ENCODE data around the gene HDAC11. TPM values are rescaled to one million over a fixed set of nuclear protein-coding genes. Genes with fewer than 3 reads are reported as not detected.

HDAC11 gene
- total and polyA plus RNA-seq, 4 donors = 2.5 to 9.0 (median 3.2) TPM

DNA sequence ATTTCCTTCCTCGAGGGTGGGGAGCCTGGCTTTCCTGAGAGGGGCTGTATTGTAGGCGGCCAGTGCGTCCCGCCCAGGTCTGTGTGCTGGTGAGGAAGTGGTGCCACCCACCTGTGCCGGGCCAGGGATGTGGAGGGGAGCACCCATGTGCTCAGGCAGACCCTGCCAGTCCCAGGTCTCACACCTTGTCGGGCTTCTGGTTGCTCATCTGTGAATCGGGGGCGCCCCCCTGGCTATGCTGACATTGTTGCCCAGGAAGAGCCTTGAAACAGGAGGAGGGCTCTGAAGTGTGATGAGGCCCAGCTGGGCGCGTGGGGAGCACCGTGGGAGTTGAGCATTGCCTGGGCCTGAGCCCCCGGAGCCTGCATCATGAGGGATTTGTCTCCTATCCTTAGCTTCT lies 73.6 kb downstream of the HDAC11 start:
- no peaks in the 10 kb centered on the region for H3K36me3 ChIP-seq (ENCODE audit: control insufficient read depth in 4 of 4, insufficient read depth in 3 of 4, low read depth in 1 of 4, low read length in 3 of 4)
- H3K9me3 ChIP-seq (ENCODE audit: control insufficient read depth in 4 of 4, low read length in 3 of 4) = no peaks in the 10 kb centered on the region
- DNase-seq (ENCODE audit: low spot score) = no peak
- TF ChIP-seq GABPA (IDR thresholded peaks at IDR 0.05 in 1 of 2, conservative IDR thresholded peaks at IDR 0.05 in 1 of 2) (no peak), EGR1 (IDR thresholded peaks at IDR 0.05; ENCODE audit: low read depth in 2 of 2) (no peak)
- H3K27ac ChIP-seq (ENCODE audit: low read depth in 1 of 2, low read length in 2 of 2) = no peak overlapping the region
- peaks cover 0 to 9% (median 1%) of the 10 kb centered on the region in 4 donors for H3K27me3 ChIP-seq (ENCODE audit: control insufficient read depth in 4 of 4, insufficient read depth in 4 of 4, low read length in 3 of 4)
- 73% methylated on average over 12 of the region's 12 CpGs for WGBS
- no peak overlapping the region for H3K9ac ChIP-seq (ENCODE audit: low read depth in 1 of 2, low read length in 2 of 2)
- peaks cover 0 to 1% (median 0%) of the 10 kb centered on the region in 4 donors for H3K4me1 ChIP-seq (ENCODE audit: control insufficient read depth in 4 of 4, insufficient read depth in 4 of 4, low read length in 3 of 4)
- no peak overlapping the region for H3K4me3 ChIP-seq (ENCODE audit: low read depth in 1 of 3, low read length in 3 of 3)

- Histone ChIP-seq H3K4me3 (ENCODE audit: low read depth in 1 of 3, low read length in 3 of 3) (no peak overlapping the region), H3K9me3 (ENCODE audit: control insufficient read depth in 4 of 4, low read length in 3 of 4) (no peaks in the 10 kb centered on the region), H3K36me3 (ENCODE audit: control insufficient read depth in 4 of 4, insufficient read depth in 3 of 4, low read depth in 1 of 4, low read length in 3 of 4) (no peaks in the 10 kb centered on the region), H3K27ac (ENCODE audit: low read depth in 1 of 2, low read length in 2 of 2) (no peak overlapping the region), H3K9ac (ENCODE audit: low read depth in 1 of 2, low read length in 2 of 2) (no peak overlapping the region), H3K27me3 (ENCODE audit: control insufficient read depth in 4 of 4, insufficient read depth in 4 of 4, low read length in 3 of 4) (peaks cover 0 to 5% (median 3%) of the 10 kb centered on the region in 4 donors), H3K4me1 (ENCODE audit: control insufficient read depth in 4 of 4, insufficient read depth in 4 of 4, low read length in 3 of 4) (no peaks in the 10 kb centered on the region)
- TF ChIP-seq RAD21 (IDR thresholded peaks at IDR 0.05) (no peak), FOXA1 (IDR thresholded peaks at IDR 0.05) (no peak), REST (IDR thresholded peaks at IDR 0.05) (no peak), HNF4A (conservative IDR thresholded peaks at IDR 0.05) (no peak), EGR1 (IDR thresholded peaks at IDR 0.05; ENCODE audit: low read depth in 2 of 2) (no peak), ATF3 (IDR thresholded peaks at IDR 0.05) (no peak), RXRA (IDR thresholded peaks at IDR 0.05) (no peak), FOXA2 (IDR thresholded peaks at IDR 0.05) (no peak), GABPA (IDR thresholded peaks at IDR 0.05 in 1 of 2, conservative IDR thresholded peaks at IDR 0.05 in 1 of 2) (no peak), SP1 (IDR thresholded peaks at IDR 0.05) (no peak)
- TF ChIP-seq, protein P1, sequence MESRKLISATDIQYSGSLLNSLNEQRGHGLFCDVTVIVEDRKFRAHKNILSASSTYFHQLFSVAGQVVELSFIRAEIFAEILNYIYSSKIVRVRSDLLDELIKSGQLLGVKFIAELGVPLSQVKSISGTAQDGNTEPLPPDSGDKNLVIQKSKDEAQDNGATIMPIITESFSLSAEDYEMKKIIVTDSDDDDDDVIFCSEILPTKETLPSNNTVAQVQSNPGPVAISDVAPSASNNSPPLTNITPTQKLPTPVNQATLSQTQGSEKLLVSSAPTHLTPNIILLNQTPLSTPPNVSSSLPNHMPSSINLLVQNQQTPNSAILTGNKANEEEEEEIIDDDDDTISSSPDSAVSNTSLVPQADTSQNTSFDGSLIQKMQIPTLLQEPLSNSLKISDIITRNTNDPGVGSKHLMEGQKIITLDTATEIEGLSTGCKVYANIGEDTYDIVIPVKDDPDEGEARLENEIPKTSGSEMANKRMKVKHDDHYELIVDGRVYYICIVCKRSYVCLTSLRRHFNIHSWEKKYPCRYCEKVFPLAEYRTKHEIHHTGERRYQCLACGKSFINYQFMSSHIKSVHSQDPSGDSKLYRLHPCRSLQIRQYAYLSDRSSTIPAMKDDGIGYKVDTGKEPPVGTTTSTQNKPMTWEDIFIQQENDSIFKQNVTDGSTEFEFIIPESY (IDR thresholded peaks at IDR 0.05) = no peak
- WGBS = 86% methylated on average over 11 of the region's 11 CpGs
- DNase-seq (ENCODE audit: low spot score) = no peak
Measured at GRCh38 chr3:13555753-13556152, 75.6 kb downstream of the HDAC11 start.

Small RNAs within 50 kb of the gene (small RNA-seq; reads per million reads assigned to genes)
- gene AC027124.2 = not detected

Other genes starting within 250 kb of the HDAC11 start
- gene NUP210, start 60.0 kb upstream of the HDAC11 start, total RNA-seq = 10 to 100 TPM; 35.8 to 38.6 TPM
- 1 to 10 TPM; 9.9 to 10.0 TPM for gene NUP210, start 60.0 kb upstream of the HDAC11 start, polyA plus RNA-seq
- gene FBLN2, start 68.8 kb downstream of the HDAC11 start, total RNA-seq = 1 to 10 TPM; 4.4 to 9.1 TPM
- 1 to 10 TPM; 1.3 to 4.3 TPM for gene FBLN2, start 68.8 kb downstream of the HDAC11 start, polyA plus RNA-seq